ENCODE measurements around the gene ORAI2.

GRCh38 chr7:102389810-102390209 lies 43.6 kb upstream of the ORAI2 start:
- TF ChIP-seq CTCF (conservative IDR thresholded peaks at IDR 0.05 in 1 of 2, IDR thresholded peaks at IDR 0.05 in 1 of 2; ENCODE audit: low read depth in 1 of 2, low read length in 2 of 2) (no peak), EZH2 (IDR thresholded peaks at IDR 0.05; ENCODE audit: low read length, missing control alignments) (no peak)
